Left renal cortex interstitium (tissue), 4 donors: Measurements from ENCODE around the gene KLHDC4. TPM values are rescaled to one million over a fixed set of nuclear protein-coding genes. Genes with fewer than 3 reads are reported as not detected.
"Not testable (repeated sequence)": the region's sequence is repeated elsewhere in the genome, so short reads cannot be mapped to it uniquely, and the experiment has no call there.

Experiments used
- DNase-seq, 4 donors: peaks; one replicate each; pipeline ENCODE4 v3.0.0-alpha.2; 2013; ENCODE audit warnings: low read depth in 4 of 4, low spot score in 2 of 4, missing footprints in 1 of 4
- polyA plus RNA-seq, 4 donors: library from polyadenylated mRNA; unstranded; fragments of 120-200 nt; gene quantifications; one replicate each; pipeline ENCODE4 v1.2.1, GENCODE V29; 2013; ENCODE audit not compliant: insufficient read length in 4 of 4

The KLHDC4 gene
- polyA plus RNA-seq, 4 donors: 20.4 to 47.7 (median 31.7) TPM

GRCh38 chr16:87722590-87723225 is 43.1 kb downstream of the KLHDC4 start:
- no peak for DNase-seq

- DNase-seq: no peak
These were observed 43.9 kb downstream of the KLHDC4 start for GRCh38 chr16:87721622-87722585.

GRCh38 chr16:87720446-87720845 is 45.3 kb downstream of the KLHDC4 start:
- no peak for DNase-seq

- not testable (repeated sequence) for DNase-seq
These were observed 47.0 kb downstream of the KLHDC4 start for GRCh38 chr16:87718831-87719230.

- DNase-seq: no peak
These were observed 50.1 kb downstream of the KLHDC4 start for GRCh38 chr16:87715658-87716057.

- no peak for DNase-seq
These were observed 50.6 kb downstream of the KLHDC4 start for GRCh38 chr16:87715231-87715630.

GRCh38 chr16:87713451-87714229 is 52.1 kb downstream of the KLHDC4 start:
- no peak for DNase-seq

- DNase-seq: no peak
These were observed 53.5 kb downstream of the KLHDC4 start for GRCh38 chr16:87712184-87712762.

- DNase-seq: no peak
These were observed 54.9 kb downstream of the KLHDC4 start for GRCh38 chr16:87710887-87711286.

GRCh38 chr16:87709677-87710076 is 56.1 kb downstream of the KLHDC4 start:
- DNase-seq: no peak

- DNase-seq: no peak
These were observed 56.7 kb downstream of the KLHDC4 start for GRCh38 chr16:87708881-87709638.

GRCh38 chr16:87707714-87708580 is 57.8 kb downstream of the KLHDC4 start:
- no peak for DNase-seq

GRCh38 chr16:87707097-87707496 is 58.7 kb downstream of the KLHDC4 start:
- DNase-seq: no peak

- DNase-seq: no peak
These were observed 59.3 kb downstream of the KLHDC4 start for GRCh38 chr16:87706278-87707000.

- no peak for DNase-seq
These were observed 60.0 kb downstream of the KLHDC4 start for GRCh38 chr16:87705771-87706277.

- DNase-seq: no peak
These were observed 60.9 kb downstream of the KLHDC4 start for GRCh38 chr16:87704754-87705353.

- DNase-seq: no peak
These were observed 61.9 kb downstream of the KLHDC4 start for GRCh38 chr16:87703835-87704375.
